Astrocyte (in vitro differentiated cells and primary cell): ENCODE measurements around the gene ILF3.

Source experiments
- CTCF ChIP-seq: IDR thresholded peaks from 2 replicates; pipeline ENCODE4 v1.5.1; 2011; ENCODE audit warnings: low read depth, mild to moderate bottlenecking, inconsistent platforms, low read length, moderate library complexity; ENCODE audit not compliant: insufficient read depth
- EZH2 ChIP-seq: IDR thresholded peaks from 2 replicates; pipeline ENCODE4 v1.6.1; 2012; ENCODE audit warnings: mild to moderate bottlenecking, low read length, inconsistent platforms; ENCODE audit not compliant: insufficient read depth

- TF ChIP-seq CTCF, result no peak
- no peak for TF ChIP-seq EZH2
Observed at GRCh38 chr19:10713317-10713716, 59.2 kb downstream of the ILF3 start.
